Hematopoietic multipotent progenitor cell treated with erythropoietin and hydrocortisone succinate and interleukin-3 and kit ligand, for 6 days (in vitro differentiated cells): ENCODE data around the gene OR6C75.
"Not testable (repeated sequence)": the region's sequence is repeated elsewhere in the genome, so short reads cannot be mapped to it uniquely, and the experiment has no call there.

ENCODE experiments used
- DNase-seq: peaks from one replicate; pipeline ENCODE4 v3.0.0-alpha.2; 2015

Gene OR6C75

GRCh38 chr12:55362675-55363074 is at the start of gene OR6C75:
OR6C75 (plus strand) TSS chr12:55362975; CDS start chr12:55365111, 2,136 bp downstream.
- no peak for DNase-seq

DNA sequence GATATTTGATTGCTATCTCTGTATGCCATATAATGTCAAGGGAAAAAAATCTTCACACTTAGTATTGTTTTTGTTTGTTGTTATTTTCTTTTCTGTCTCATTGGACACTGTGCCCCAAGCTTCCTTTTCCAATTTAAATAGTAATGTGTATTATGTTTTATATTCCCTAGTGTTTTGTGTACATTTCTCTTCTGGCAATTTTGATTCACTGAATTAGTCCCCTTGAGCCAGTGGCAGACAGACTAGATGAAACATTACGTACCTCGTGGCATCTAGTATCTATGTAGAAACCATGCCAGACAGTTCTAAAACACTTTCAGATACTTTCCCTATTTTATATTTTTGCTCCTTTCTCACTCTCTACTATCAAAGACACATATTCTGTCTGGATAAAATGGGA is 48.7 kb upstream of the OR6C75 start, which contains the start of gene OR6C1:
TSS of gene OR6C1 (plus strand) at position 301 of the 400 bp plus-strand sequence. CDS start 6,257 bp downstream, outside the sequence.
- no peak for DNase-seq

GRCh38 chr12:55320201-55320600 is 42.6 kb upstream of the OR6C75 start:
- no peak for DNase-seq

- not testable (repeated sequence) for DNase-seq
Observed at GRCh38 chr12:55325801-55326200, 37.0 kb upstream of the OR6C75 start.

- DNase-seq = no peak
Observed at GRCh38 chr12:55330446-55330845, 32.3 kb upstream of the OR6C75 start, which contains the start of gene OR6C3. OR6C3 (plus strand) TSS chr12:55330746; CDS start chr12:55331701, 955 bp downstream.

GRCh38 chr12:55336002-55336401 is 26.8 kb upstream of the OR6C75 start:
- DNase-seq = no peak

DNA sequence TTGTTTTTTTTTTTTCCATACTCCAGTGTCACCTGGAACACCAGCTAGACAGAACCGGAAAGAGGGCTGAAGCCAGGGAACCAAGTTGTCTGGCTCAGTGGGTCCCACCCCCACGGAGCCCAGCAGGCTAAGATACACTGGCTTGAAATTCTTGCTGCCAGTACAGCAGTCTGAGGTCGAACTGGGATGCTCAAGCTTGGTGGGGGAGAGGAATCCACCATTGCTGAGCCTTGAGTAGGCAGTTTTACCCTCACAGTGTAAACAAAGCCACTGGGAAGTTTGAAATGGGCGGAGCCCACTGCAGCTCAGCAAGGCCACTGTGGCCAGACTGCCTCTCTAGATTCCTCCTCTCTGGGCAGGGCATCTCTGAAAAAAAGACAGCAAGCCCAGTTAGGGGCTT is 7.4 kb upstream of the OR6C75 start:
- DNase-seq = not testable (repeated sequence)

GRCh38 chr12:55365086-55365485 is 2.3 kb downstream of the OR6C75 start:
- no peak for DNase-seq

- no peak for DNase-seq
Observed at GRCh38 chr12:55372521-55372920, 9.7 kb downstream of the OR6C75 start.

DNA sequence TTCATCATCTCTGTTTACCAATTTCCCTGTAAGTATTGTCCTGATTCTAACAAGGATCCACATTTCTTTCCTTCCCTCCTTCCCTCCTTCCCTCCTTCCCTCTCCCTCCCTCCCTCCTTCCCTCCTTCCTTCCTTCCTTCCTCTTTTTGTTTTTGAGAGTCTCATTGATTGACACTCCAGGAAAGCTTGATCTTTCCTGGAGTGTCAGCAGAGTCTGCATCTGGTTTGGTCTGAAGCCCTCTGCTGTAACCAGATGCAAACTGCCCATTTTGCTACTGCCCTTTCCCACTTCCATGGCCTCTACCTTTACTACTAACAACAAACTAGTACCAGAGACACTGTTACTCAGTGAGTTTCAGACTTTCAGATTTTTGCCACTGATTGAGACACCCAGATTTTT is 23.1 kb downstream of the OR6C75 start:
- DNase-seq = no peak

- no peak for DNase-seq
Observed at GRCh38 chr12:55392032-55392795, 29.4 kb downstream of the OR6C75 start.

DNA sequence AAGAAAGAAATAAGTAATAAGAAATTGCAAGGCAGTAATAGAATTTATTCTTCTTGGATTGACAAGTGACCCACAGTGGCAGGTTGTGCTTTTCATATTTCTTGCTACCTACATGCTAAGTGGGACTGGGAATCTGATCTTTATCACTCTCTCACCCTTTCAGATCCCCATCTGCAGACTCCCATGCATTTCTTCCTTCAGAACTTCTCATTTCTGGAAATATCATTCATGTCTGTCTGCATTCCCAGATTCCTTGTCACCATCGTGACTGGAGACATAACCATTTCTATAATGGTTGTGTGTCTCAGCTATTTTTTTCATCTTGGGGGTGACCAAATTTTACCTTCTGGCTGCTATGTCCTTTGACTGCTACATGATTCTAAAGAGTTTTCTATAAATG is 33.6 kb downstream of the OR6C75 start:
- no peak for DNase-seq

- DNase-seq = no peak
Observed at GRCh38 chr12:55400229-55400628, 37.5 kb downstream of the OR6C75 start, which contains the start of gene OR6C65. OR6C65 (plus strand) TSS chr12:55400529; CDS start chr12:55400529, 0 bp downstream.

DNA sequence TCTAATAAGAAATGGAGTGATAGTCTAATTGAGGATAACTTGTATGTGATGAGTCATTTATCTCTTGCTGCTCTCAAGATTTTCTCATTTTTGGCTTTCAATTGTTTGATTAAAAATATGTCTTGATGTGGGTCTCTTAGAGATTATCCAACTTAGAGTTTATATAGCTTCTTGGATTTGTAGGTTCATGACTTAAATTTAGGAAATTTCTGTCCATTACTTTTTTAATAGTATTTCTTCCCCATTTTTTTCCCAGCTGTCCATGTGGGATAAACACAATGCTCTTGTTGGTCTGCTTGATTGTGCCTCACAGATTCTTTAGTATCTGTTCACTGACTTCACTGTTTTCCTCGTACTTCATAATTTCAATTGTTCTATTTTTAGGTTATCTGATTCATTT is 45.1 kb downstream of the OR6C75 start:
- no peak for DNase-seq

- not testable (repeated sequence) for DNase-seq
Observed at GRCh38 chr12:55409133-55409532, 46.4 kb downstream of the OR6C75 start.

- not testable (repeated sequence) for DNase-seq
Observed at GRCh38 chr12:55412138-55412537, 49.4 kb downstream of the OR6C75 start.

DNA sequence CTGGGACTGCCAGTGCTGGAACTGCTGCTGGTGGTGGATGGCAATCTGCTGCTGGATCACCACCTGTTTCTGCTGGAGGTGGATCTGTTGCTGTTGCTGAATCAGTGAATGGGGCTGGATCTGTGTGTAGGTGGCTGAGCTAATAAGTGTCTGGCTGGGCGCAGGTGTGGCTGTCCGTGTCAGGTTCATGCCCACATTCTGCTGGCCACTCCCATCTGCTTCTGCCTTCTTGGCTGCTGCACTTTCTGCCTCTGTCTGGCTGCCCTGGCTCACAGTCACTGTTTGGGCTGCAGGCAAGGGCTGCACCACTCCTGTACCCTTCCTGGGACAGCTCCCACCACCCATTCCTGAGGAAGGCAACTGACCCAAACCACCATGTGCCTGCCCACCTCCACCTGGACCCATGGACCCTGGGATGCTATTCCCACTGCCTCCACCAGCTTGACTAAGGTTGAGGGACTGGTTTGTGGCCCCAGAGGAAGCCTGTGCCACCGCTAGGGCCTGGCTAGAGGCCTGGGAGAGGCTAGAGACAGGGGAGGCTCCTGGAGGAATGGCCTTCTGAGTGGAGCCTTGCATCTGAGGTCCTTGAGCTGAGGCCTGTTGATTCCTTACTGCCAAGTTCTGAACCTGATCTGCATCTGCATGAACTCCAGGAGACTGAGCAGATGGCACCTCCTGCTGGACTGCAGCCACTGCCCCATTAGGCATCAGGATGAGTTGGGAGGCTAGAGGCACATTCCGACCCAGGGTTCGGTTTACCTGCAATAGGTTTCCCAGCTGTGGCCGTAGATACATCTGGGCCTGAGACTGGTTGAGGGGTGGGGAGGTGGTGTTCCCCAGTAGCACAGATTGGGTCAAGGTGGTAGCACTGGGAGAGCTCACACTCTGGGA is 51.0 kb downstream of the OR6C75 start:
- not testable (repeated sequence) for DNase-seq

- DNase-seq = not testable (repeated sequence)
Observed at GRCh38 chr12:55414396-55414823, 51.6 kb downstream of the OR6C75 start.

DNA sequence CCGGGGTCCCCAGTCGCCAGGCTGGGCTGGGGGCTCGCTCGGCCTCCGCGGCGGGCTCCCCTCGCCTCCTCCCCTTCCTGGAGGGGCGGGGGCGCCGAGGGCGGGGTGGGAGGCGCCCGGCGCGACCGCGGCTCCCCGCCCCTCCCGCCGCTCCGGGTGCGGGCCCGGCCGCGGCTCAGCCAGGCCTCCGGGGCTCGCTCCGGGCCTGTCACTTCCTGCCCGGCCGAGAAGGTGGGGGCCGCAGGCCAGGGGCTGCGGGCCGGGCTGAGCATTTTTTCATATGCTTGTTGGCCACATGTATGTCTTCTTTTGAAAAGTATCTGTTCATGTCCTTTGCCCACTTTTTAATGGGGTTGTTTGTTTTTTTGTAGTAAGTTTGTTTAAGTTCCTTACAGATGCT is 52.1 kb downstream of the OR6C75 start:
- DNase-seq = not testable (repeated sequence)

DNA sequence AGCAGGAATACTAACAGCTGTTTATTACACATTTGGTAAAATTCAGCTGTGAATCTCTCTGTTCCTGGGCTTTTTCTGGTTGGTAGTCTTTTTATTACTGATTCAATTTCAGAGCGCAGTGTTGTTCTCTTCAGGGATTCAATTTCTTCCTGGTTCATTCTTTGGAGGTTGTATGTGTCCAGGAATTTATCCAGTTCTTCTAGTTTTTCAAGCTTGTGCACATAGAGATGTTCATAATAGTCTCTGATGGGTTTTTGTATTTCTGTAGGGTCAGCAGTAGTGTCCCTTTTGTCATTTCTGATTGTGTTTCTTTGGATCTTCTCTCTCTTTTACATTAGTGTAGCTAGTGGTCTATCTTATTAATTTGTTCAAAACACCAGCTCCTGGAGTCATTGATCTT is 54.2 kb downstream of the OR6C75 start:
- no peak for DNase-seq
